GM18517 (cell line): Measurements from ENCODE around the gene HDAC4.

ENCODE experiments used
- ATAC-seq: cut with Tn5 transposase; IDR thresholded peaks from one replicate; pipeline ENCODE4 v1.9.1; 2021; ENCODE audit warnings: mild to moderate bottlenecking, moderate library complexity; ENCODE audit not compliant: unreplicated experiment

HDAC4 gene

DNA sequence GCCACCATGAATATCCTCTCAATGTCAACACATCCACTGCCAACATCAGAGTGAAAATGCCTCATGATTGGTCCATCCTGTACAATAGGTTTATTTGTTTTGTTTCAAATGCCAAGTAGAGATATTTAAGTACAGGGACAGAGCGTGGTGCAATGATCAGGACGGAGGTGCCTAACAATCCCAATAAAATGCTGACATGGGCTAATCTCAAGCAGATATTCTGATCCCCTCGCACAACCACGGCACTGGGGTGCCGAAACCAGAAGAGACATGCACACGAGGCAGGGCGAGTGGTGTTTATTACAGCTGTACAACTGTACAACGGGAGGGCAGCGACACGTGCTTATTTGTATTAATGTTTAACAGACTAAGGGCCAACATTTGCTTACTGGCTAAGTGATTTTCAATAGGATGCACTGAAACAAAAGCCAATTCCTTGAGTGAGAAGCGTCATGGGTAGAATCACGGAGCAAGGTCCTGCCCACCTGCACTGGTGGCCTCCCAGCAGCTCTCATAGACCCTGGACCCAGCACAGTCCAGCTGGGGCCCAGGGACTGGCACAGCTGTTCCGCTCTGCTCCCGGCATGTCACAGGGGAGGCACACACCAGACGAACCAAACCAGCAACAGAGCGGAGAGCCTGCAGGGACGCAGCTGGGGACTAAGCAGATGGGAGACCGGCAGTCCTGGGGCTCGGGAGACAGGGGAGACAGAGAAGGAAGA lies 101.4 kb downstream of the HDAC4 start:
- no peak for ATAC-seq

- ATAC-seq = no peak
These were observed 102.6 kb downstream of the HDAC4 start for GRCh38 chr2:239298116-239298804.

GRCh38 chr2:239297142-239298004 lies 103.4 kb downstream of the HDAC4 start:
- no peak for ATAC-seq

- no peak for ATAC-seq
These were observed 104.5 kb downstream of the HDAC4 start for GRCh38 chr2:239296020-239296932.

DNA sequence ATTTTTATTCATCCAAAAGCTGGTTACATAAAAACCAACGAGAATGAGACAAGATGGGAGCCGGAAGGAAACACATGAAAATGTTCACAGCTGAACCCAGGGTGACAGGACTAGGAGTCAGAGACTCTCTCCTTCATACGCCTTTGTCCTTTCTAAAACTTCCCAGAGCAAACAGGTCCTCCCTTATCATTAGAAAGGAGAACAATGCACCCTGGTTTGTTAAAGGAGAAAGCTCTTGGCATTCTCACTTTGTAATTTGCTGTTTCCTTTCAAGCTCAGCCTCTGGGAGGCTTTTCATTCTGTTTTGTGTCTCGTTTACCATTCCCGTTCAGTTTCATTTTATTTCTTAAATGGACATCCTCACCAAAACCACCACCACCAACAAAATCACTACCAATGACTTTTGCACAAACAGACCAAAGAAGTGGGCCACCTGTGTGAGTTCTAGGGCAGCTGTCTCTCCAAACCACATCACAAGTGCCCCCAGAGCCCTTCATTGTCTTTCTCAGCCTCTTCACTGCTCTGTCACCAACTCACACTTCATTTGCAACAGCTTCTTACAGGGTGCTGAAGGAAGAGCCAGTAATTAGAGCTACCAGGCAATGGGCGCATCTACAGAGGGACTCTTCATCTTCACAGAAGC lies 105.3 kb downstream of the HDAC4 start:
- no peak for ATAC-seq

GRCh38 chr2:239294571-239295054 lies 106.2 kb downstream of the HDAC4 start:
- ATAC-seq = no peak

DNA sequence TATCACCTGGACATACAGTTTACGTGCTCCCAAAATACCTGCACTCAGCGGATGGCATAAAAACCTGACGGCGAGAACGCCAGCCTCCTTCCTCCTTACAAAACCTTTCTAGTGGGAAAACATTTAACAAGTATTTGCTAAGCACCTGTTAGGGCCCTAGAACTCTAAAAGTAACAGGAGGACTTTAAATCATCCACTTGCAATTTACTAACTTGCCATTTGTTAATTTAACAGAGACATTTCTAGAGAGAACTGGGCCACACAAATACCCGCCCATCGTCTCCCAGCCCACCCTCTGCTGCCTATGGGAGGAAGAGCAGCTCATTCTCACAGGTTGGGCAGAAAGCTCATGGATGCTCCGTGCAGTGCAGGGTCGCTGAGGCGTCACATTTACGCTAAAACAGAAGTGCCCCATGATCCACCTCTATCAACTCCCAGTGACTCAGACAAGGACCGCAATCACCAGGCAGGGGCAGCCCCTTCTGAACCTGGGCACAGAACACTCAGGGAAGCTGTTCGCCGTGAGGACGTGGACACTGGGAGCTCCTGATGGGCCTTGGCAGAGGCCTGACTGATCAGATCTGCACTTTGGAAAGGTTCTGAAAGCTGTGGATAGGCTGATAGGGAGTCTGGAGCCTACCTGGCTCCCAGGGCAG lies 106.9 kb downstream of the HDAC4 start:
- ATAC-seq = peak; percentile 68

GRCh38 chr2:239292959-239293774 lies 107.7 kb downstream of the HDAC4 start:
- no peak for ATAC-seq

DNA sequence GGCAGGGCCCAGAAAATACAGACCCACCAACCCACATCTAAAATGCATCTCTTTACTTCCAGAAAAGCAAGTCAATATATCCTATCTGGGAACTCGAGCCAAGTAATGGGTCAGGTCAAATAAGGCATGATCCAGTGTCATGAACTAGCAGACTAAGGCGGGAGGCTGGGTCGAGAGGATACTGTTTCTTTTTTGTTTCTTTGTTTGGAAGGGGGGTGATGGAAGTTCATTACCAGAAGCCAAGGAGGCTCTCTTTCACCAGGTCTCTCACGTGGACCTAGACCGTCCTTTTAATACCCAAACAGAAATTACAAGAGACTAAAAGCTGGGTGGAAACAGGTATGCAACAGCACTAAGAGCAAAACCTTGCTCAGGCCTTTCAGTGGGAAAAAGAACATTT lies 108.3 kb downstream of the HDAC4 start:
- no peak for ATAC-seq

GRCh38 chr2:239291475-239292350 lies 109.1 kb downstream of the HDAC4 start:
- no peak for ATAC-seq

- ATAC-seq = no peak
These were observed 110.0 kb downstream of the HDAC4 start for GRCh38 chr2:239290618-239291474.

GRCh38 chr2:239289545-239289944 lies 111.3 kb downstream of the HDAC4 start:
- ATAC-seq = no peak

DNA sequence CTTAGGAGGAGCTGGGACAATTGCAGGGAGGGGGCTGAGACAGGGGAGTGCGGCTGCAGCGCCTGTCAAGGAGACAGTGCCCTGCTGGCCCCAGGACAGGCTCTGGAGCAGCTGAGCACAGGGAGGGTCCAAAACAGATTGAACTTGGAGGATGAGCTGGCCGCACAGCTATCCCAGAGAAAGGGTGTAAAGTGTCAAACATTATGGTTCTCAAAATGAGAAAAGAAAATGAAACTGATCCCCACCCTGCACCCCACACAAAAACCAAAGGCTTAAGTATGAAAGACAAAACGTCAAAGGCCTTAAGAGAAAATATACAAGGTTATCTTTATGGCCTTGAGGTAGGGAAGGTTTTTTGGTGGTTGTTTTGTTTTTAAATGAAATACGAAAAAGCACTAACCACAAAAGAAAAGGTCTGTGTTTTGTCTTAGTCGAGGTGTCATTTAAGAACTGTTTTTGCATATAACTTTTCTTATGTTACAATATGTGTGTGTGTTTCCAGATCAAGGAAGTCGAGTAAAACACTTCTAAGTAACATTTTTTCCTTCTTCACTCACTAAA lies 111.8 kb downstream of the HDAC4 start:
- peak; percentile 66 for ATAC-seq

GRCh38 chr2:239288237-239288636 lies 112.6 kb downstream of the HDAC4 start:
- ATAC-seq = no peak

DNA sequence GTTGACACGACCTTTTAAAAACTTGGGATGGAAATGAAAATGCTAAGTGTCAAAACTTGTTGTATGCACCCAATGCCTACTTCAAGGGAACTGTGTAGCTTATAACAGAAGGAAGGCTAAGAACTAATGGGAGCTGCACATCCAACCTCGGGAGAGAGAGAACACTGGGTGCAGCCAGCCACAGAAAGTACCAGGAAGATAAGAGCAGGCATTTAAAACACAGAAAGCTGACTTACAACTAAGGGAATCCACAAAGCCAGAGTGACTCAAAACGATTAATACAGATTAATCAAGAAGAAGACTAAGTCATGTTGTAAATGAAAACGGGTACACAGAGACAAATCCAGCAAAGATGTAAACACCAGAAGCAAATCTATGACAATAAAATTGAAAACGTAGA lies 113.4 kb downstream of the HDAC4 start:
- ATAC-seq = no peak

DNA sequence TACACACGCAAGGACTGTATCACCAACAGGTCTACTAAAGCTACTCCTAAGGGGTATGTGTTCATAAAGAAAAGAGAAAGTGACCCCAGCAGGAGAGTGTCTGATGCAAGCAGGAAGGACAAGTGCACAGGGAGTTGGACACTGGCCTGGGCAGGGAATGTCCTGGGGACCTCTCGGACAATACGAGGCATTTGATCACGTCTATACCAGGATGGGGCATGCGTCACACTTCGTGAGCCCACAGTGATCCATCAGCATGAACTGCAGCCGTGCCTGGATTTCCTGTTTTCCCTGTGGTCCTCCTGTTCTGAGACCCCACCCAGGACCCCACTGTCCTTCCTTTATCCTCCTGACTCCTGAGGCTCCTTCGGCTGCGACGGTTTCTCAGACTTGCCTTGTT lies 113.9 kb downstream of the HDAC4 start:
- no peak for ATAC-seq

DNA sequence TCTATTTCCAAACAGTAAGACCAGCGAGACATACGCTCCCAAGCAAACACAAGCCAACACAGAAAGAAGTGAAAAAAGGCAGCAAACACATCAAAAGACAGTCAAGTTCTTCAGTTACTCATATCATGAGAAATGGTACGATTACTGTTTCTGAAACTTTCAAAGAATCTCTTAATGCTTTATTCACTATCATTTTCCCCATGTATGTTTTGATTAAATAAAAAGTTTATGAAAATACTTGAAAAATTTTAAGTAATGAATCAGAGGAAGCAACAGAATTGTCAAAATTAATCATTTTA lies 114.9 kb downstream of the HDAC4 start:
- ATAC-seq = no peak
